ENCODE data around the gene HACD2.

DNA sequence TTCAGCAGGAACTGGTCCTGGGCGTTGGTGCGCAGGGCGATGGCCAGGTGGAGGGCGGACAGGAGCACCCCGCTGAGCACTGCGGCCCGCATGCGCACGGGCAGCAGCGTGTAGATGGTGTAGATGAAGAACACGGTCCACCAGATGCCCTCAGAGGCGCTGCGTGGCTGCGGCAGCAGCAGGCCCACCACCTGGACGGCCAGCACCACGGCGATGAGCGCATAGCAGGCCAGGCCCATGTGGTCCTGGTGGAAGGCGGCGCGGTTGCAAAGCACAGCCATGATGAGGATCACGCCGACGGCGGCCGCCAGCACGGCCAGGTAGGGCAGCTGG lies 137.5 kb downstream of the HACD2 start:
- TF ChIP-seq, protein P1, sequence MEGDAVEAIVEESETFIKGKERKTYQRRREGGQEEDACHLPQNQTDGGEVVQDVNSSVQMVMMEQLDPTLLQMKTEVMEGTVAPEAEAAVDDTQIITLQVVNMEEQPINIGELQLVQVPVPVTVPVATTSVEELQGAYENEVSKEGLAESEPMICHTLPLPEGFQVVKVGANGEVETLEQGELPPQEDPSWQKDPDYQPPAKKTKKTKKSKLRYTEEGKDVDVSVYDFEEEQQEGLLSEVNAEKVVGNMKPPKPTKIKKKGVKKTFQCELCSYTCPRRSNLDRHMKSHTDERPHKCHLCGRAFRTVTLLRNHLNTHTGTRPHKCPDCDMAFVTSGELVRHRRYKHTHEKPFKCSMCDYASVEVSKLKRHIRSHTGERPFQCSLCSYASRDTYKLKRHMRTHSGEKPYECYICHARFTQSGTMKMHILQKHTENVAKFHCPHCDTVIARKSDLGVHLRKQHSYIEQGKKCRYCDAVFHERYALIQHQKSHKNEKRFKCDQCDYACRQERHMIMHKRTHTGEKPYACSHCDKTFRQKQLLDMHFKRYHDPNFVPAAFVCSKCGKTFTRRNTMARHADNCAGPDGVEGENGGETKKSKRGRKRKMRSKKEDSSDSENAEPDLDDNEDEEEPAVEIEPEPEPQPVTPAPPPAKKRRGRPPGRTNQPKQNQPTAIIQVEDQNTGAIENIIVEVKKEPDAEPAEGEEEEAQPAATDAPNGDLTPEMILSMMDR (IDR thresholded peaks at IDR 0.05): no peak
- no peak for TF ChIP-seq ZFX (IDR thresholded peaks at IDR 0.05; ENCODE audit: borderline replicate concordance)
